Measurements from ENCODE around the gene PAAF1.
"Not testable (repeated sequence)": the region's sequence is repeated elsewhere in the genome, so short reads cannot be mapped to it uniquely, and the experiment has no call there.

PAAF1 gene

DNA sequence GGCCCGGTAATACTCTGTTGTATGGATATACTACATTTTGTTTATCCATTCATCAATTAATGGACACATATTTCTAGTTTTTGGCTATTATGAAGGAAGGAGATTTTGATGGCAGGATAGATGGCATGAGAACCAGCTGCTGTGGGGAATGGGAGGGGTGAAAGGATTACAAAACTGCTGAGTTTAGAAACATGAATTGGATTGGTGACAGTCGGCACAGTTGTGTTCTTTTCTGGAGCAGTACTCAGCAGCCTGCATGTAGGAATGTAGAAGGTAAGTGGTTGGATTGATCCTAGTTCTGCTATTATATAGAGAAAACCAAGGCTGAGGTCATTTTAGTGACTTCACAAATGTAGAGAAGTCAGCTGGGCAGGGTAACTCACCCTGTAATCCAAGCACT lies 7.1 kb downstream of the PAAF1 start:
- no peak for DNase-seq

DNA sequence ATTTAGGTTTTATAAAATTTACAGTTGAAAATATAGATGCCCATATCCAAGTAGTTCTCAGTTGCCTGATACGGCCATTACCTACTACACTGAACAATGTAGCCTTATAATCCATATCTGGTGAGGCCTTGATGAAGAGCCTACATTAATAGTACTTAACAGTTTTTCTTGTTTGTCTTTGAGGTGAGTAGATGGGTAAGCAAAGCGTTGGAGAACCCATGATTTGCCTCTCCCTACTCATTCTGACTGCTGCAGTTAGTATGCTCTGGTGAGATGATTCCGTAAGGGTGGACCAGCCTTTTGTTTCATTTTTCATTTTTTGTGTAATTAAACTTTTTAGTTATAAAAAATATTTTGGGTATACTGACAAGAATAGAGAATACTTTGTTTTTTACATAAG lies 11.4 kb downstream of the PAAF1 start:
- no peak for DNase-seq

DNA sequence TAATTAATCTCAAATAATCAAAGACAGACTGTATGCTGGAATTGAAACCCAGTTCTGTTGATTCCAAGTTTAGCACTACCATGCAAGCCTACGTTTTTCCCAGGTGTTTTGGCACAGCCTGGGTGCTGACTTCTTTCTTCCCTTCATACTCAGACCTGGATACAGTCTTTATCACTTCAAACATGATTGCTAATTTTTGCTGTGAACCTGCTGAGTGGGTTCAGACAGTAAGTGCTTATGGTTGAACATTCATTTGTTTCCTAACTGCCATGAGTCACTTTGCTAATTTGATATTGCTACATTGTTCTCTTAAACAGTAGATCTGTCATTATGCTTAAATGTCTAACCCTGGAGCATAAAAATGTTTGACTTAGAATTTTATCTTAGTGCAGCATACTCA lies 12.2 kb downstream of the PAAF1 start:
- no peak for DNase-seq

DNA sequence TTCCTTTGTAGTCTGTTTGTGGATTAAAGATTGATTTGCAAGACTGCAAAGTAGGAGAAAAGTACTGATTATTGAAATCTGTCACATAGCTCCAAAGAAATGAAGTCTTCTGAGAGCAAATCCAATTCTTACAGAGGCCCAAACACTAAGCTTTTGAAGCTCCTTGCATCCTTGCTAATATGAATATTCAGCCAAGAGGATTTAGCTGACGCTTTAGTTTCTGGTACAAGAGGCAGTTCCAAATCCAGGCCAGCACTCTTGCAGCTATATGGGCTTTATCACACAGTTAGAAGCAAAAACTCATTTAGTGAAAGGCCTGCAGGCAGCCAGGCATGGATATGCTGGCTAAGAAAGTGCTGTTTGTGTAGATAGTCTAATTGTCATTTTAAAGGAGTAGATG lies 12.7 kb downstream of the PAAF1 start:
- no peak for DNase-seq

DNA sequence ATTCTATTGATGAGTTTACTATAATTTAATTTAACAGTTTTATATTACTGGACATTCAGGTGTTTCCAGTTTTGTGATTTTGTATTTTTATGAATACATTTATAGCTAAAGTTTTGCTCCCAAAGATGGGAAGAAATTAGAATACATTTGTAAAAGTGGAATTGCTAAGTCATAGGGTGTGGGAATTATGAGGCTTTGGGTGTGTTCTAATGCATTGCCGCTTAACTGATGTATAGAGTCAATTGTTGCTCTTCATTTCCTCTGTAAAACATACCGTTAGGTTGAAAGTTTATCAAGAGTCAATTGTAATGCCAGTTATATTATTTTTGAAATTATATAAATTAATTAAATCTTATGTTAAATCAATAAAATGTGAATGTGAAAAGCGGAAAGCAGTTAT lies 16.2 kb downstream of the PAAF1 start:
- no peak for DNase-seq

DNA sequence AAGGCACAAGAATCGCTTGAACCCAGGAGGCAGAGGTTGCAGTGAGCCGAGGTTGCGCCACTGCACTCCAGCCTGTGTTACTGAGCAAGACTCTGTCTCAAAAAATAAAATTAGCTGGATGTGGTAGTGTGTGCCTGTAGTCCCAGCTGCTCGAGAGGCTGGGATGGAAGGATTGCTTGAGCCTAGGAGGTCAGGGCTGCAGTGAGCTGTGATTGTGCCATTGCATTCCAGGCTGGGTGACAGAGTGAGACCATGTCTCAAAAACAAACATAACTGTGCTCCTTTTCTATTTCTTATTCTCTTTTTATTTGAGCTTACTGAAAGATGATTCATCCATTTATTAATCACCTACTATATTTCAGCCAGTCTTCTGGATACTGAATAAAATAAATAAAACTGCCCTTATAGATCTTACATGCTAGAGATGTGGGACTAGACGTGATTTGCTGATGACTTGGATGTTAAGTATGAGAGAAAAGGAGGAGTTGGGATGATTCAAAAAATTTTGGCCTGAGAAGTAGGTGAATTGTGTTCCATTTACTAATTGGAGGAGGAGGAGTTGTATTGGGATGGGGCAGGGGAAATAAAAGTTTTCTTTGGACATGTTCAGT lies 18.0 kb downstream of the PAAF1 start:
- no peak for DNase-seq

DNA sequence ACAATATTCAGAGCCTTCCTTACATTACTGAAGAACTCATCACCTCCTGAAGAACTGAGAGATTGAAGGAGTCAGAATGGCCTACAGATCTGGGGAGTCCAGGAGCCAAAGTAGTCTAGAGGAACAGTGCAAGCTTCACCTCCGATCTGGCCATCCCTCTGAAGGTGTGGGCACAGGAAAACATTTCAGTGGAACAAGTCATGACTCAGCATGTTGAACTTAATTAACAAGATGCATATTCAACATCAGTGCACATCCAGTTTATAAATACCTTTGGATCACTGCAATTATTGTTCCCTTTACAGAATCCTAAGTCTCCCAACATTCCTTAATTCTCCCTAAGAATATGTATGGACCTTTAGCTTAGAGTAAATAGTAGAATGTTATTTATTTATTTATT lies 25.5 kb downstream of the PAAF1 start:
- DNase-seq, result no peak

DNA sequence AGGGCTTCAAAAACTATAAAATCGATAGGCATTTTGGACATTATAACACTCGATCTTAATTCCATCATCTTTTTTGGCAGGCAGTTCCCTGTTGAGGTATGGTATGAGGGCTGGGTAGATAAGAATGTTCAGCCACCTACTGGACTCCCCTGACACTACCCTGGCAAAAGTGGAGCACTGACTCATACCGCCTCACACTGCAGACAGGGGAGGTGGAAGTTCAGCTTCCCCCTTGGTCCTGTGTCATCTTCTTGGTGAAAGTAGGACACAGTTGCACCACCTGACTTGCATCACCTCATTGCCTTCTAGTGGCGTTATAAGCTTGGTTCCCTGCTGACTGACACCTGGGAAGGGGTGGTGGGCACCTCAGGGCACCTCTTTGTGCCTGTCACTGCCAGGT lies 30.4 kb downstream of the PAAF1 start:
- no peak for DNase-seq

DNA sequence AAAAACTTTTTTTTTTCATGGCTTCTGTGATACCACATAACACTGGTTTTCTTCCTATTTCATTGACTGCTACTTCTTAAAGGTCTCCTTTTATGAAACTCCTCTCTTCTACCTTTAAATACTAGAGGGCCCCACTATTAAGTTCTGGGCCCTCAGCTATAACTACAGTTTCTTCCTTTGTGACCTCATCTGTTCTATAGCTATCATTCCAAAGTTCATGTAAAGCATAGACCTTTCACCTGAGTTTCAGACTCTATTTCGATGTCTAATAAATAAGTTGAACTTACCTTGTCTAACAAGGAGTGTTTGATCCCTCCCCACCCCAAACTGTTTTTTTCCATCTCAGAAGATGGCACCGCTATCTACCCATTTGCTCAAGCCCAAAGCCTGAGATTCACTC lies 35.2 kb downstream of the PAAF1 start:
- no peak for DNase-seq

DNA sequence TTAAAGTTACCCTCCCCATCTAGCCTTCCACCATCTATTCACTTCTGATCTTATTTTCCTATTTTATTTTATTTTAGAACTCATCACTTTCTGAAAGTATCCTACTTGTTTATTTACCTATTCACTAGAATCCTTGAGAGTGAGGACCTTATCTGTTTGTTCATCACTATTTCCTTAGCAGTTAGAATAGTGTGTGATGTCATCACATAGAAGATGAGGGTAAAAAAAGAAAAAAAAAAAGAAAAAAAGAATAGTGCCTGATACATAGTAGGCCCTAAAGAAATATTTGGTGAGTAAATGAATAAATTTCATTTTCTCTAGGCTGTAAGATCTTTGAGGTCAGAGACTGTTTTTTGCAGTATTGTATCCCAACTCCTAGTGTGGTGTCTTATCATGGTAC lies 36.7 kb downstream of the PAAF1 start:
- DNase-seq, result no peak

DNA sequence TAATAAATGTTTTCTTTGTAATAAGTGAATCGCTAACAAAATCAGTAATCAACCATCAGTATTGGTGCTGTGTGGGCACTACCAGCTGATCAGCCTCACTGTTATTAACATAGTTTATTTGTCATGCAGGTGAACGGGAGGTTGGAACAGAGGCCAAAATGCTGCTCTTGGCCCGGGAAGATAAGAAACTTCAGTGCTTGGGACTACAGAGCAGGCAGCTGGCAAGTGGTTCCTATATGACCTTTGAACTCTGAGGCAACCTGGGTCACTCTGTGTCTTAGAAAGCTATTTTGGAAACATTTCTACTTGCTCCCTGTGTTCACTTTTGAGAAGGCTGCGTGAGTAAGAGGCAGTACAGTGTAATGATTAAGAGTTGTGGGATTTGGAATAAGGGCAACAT lies 37.5 kb downstream of the PAAF1 start:
- DNase-seq, result no peak

DNA sequence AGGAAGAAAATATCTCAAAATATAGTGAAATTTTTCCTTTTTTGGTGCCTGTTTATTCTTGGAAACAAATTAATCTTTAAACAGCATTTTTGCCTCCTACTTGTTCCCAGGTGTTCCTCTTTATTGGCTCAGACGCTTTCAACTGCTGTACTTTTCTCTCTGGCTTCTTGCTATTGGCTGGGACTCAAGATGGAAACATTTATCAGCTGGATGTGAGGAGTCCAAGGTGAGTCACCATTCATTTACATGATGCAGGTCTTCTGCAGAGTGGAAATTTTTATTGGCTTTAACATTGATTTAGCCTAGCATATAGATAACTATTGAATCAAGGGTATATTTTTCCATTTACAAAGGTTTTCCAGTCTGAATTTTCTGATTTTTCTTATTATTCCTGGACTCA lies 39.6 kb downstream of the PAAF1 start:
- no peak for DNase-seq

DNA sequence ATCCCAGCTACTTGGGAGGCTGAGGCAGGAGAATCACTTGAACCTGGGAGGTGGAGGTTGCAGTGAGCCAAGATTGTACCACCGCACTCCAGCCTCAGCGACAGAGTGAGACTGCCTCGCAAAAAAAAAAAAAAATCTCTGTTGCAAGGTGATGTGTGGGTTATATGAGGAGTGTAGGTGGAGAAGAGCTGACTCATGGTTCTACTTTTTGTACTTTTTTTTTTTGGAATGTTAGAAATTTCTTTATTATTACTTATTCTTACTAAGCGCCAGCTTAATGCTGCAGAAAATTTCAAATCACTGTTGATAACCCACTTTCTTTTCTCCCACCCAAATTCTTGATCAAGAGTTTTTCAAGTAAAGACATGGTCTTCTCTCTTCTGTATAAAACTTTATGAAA lies 44.4 kb downstream of the PAAF1 start:
- DNase-seq, result no peak

DNA sequence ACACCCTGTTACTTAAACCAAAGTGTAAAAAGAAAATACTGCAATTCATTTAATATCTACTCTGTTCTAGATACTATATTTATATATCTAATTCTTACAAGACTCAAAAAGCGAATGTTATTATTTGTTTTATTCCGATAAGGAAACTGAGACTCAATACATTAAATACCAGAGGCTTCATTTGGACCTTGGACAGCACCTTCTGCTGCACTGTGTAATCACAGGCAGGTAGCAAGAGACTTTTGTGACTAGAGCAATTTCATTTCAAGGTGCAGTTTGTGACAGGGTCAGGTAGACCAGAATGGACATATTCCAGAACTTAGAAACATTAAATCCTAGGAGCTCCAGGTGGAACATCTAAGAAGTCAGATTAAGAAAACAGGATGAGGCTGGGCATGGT lies 52.6 kb downstream of the PAAF1 start:
- DNase-seq, result no peak

DNA sequence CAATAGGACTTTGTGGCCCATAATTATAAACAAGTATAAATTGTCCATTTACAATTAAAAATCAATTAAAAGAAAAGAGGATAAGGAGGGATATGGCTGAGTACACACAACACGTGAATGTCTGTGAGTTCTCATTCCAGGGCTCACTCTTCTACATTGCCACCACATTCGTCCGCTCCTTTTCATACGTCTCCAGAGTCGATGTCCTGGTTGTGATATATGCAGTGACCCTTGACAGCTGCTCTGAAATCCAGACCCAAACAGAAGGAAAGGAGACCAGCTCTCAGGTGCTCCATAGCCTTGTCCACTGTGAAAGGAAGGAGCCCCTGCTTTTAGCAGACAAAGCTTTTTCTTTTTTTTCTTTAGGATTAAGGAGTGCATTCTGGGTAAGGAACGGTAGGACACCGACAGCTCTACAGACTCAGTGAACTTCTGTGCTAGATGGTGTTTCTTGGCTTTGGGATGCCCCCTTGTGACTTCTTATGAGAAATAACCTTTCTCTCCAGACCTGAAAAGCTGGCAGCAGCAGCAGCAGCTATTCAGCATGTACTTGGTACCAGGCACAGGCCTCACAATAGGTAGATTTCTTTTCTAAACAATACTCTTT lies 54.3 kb downstream of the PAAF1 start:
- no peak for DNase-seq

DNA sequence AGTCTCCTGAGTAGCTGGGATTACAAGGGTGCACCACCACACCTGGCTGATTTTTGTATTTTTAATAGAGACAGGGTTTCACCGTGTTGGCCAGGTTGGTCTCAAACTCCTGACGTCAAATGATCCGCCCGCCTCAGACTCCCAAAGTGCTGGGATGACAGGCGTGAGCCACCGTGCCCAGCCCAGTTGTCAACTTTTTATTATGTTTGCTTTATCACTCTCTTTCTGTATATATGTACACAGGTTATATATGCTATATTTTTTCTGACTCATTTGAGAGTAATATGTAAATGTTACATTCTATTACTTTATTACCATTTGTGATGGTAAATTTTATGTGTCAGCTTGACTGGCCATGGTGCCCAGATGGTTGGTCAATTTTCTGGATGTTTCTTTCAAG lies 55.2 kb downstream of the PAAF1 start:
- no peak for DNase-seq

DNA sequence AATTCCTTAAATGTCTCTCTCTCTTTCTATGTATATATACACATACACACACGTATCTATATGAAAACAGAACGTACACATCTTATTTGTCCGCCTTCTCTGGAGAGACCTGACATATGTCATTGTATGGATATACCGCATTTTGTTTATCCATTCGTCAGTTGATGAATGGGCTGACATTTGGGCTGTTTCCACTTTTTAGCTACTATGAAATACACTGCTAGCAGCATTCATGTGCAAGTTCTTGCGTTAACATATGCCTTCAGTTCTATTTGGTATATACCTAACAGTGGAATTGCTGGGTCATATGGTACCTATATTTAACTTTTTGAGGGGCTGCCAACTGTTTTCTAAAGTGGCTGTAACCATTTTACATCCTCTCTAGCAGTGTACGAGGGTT lies 56.0 kb downstream of the PAAF1 start:
- no peak for DNase-seq

DNA sequence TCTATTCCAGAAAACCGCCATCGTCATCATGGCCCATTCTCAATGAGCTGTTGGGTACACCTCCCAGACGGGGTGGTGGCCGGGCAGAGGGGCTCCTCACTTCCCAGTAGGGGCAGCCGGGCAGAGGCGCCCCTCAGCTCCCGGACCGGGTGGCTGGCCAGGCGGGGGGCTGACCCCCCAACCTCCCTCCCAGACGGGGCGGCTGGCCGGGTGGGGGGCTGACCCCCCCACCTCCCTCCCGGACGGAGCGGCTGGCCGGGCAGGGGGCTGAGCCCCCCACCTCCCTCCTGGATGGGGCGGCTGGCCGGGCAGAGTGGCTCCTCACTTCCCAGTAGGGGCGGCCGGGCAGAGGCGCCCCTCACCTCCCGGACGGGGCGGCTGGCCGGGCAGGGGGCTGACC lies 59.2 kb downstream of the PAAF1 start:
- not testable (repeated sequence) for DNase-seq

DNA sequence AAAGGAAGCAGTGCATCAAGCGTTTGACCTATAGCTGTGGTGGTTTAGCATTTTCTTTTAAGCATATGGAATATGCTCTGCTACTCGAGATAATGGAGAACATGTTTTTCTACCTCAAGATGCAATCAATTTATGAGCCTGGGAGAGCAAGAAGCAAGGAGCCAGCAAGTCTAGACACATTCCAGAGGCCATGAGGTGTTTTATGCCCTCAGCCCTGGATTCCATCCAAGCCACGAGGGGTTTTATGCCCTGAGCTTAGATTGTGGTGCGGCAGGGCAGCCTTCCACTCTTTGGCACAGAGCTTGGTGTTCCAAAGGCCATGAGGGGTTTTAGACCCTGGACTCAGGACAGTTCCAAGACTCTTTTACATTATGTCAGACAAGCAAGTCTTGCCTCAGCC lies 62.3 kb downstream of the PAAF1 start:
- no peak for DNase-seq

DNA sequence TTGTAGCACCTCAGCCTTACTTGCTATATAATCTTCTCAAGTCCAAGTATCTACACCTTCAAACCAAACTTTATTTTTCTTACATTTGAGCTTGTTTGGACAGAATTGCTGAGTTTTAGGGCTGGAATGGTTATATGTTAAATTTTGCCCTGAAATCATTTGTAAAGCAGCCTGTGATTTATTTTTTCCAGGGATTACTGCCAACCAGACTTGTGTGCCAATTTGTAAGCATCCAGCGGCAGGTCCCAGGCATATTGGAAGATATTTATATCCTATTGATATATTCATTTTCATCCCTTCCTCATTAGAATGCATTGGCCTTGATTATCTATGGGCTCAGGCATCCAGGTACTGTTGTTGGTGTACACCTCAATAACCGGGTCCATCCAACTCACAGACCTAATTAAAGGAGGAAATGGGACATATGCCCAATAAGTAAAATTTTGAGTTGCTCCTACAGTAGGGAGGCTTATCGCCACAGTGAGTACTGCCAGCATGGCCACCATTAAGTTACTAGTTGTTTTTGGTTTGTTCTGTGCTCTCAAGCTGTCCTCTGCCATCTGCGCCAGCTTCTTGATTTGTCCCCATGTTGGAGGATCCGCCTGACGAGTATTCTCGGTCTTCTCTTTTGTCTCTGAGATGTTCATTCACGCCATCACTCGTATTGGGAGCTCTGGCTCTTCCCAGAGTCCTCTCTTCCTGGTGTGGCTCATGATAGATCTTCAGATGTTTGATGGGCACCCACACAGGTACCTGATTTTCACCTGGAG lies 64.2 kb downstream of the PAAF1 start:
- no peak for DNase-seq

DNA sequence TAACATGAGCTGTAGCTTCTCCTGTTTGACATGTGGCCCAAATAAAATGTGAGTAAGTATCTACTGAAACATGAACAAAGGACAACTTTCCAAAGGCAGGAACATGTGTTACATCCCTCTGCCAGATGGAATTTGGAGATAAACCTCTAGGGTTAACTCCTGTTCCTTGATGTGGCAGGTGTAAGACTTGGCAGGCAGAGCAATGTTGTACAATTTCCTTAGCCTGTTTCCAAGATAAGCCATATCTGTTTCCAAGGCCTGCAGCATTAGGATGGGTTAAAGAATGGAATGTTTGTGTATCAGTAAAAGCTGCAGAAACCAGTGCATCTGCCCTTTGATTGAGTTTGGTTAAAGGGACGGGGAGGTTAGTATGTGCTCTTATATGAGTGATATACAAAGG lies 65.2 kb downstream of the PAAF1 start:
- no peak for DNase-seq

DNA sequence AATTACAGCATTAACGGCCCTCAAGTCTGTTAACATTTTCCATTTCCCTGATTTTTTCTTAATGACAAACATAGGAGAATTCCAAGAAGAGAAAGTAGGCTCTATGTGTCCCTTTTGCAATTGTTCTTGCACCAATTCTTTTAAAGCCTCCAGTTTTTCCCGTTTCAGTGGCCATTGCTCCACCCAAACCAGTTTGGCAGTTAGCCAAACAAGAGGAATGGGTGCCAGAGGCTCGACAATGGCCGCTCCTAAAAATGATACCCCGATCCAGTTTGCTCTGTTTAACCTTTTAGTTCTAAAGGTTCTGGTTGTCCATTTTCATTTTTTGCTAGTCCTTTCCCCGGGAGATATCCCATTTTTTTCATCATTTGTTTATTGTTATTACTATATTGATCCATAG lies 67.3 kb downstream of the PAAF1 start:
- no peak for DNase-seq

DNA sequence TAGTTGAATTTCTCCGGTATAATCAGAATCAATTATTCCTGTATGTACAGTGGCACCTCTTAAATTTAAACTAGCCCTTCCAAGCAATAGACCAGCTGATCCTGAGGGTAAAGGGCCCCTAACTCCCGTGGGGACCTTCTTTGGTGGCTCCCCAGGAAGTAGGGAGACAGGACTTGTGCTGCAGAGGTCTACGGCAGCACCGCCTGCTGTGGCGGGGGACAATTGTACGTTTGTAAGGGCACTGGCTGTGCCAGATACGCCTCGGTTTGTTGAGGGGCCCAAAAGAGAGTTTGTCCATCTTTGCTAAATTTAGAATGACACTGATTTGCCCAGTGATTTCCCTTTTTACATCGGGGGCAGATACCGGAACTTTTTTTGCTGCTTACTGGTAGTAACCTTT lies 68.1 kb downstream of the PAAF1 start:
- no peak for DNase-seq

DNA sequence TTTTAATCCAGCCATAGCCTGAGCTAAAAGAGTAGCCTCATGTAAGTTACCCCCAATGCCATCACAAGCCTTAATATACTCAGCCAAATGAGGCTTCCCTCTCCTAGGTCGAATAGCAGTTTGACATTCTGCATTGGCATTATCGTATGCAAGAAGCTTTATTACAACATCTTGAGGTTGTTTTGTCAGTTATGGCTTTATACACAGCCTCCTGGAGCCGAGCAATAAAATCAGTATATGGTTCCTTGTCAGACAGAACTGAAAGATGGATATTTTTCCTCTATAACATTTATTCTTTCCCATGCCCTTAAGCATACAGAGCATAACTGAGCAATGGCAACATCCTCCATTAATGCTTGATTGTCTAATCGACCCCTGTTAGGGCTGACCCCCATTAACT lies 68.6 kb downstream of the PAAF1 start:
- no peak for DNase-seq

All from GOT3 (cell line).